Endometrial microvascular endothelial cells (primary cell): ENCODE results near the gene HDDC3. TPM values are rescaled to one million over a fixed set of nuclear protein-coding genes. Genes with fewer than 3 reads are reported as not detected.

Experiments
- in situ Hi-C: cut with HindIII; loops from 2 replicates; pipeline ENCODE4 v1.10.0; 2017; ENCODE audit warnings: low sequenced_read_pairs, low pct_unique_long_range_greater_than_20kb; ENCODE audit errors: inconsistent ontology term
- total RNA-seq: library from RNA; depleted of rRNA; stranded (reverse); fragments of >200 nt; gene quantifications from one replicate; pipeline ENCODE4 v1.2.3, GENCODE V29; 2015; ENCODE audit errors: inconsistent ontology term

HDDC3 gene
- total RNA-seq, 1 donor from 2014 or later = 49.6 TPM

- in situ Hi-C loops = no loop called here
These were observed 22.6 kb upstream of the HDDC3 start, which contains the start of gene RCCD1 for GRCh38 chr15:90954712-90955623. TSS of gene RCCD1 (plus strand) at chr15:90954884. CDS start at chr15:90956735, 1,851 bp downstream.

- in situ Hi-C loops = no loop called here
These were observed 21.8 kb upstream of the HDDC3 start for GRCh38 chr15:90953947-90954711.

- in situ Hi-C loops = no loop called here
These were observed 20.7 kb upstream of the HDDC3 start for GRCh38 chr15:90952901-90953677.

GRCh38 chr15:90950676-90951075 lies 18.3 kb upstream of the HDDC3 start:
- in situ Hi-C loops = no loop called here

GRCh38 chr15:90949979-90950675 lies 17.8 kb upstream of the HDDC3 start:
- in situ Hi-C loops = no loop called here

GRCh38 chr15:90948506-90948905 lies 16.2 kb upstream of the HDDC3 start:
- in situ Hi-C loops = no loop called here

- in situ Hi-C loops = no loop called here
These were observed 15.4 kb upstream of the HDDC3 start for GRCh38 chr15:90947577-90948357.

GRCh38 chr15:90946941-90947576 lies 14.7 kb upstream of the HDDC3 start:
- in situ Hi-C loops = no loop called here

- in situ Hi-C loops = no loop called here
These were observed 14.2 kb upstream of the HDDC3 start for GRCh38 chr15:90946538-90946937.

- in situ Hi-C loops = no loop called here
These were observed 12.7 kb upstream of the HDDC3 start for GRCh38 chr15:90945091-90945490.

- in situ Hi-C loops = no loop called here
These were observed 10.2 kb upstream of the HDDC3 start for GRCh38 chr15:90942354-90943120.

GRCh38 chr15:90941038-90941437 lies 8.7 kb upstream of the HDDC3 start:
- in situ Hi-C loops = no loop called here

- in situ Hi-C loops = no loop called here
These were observed 7.4 kb upstream of the HDDC3 start for GRCh38 chr15:90939756-90940155.

- in situ Hi-C loops = no loop called here
These were observed 5.9 kb upstream of the HDDC3 start for GRCh38 chr15:90938261-90938660.

GRCh38 chr15:90936823-90937222 lies 4.5 kb upstream of the HDDC3 start:
- in situ Hi-C loops = no loop called here

- in situ Hi-C loops = no loop called here
These were observed 2.8 kb upstream of the HDDC3 start, which contains the start of gene UNC45A for GRCh38 chr15:90934949-90935751. TSS of gene UNC45A (plus strand) at chr15:90935285. CDS start at chr15:90935325, 40 bp downstream.
